GM21381 (cell line): ENCODE measurements around the gene FLT1.

ENCODE experiments used
- ATAC-seq: cut with Tn5 transposase; IDR thresholded peaks from one replicate; pipeline ENCODE4 v1.9.1; 2021; ENCODE audit warnings: mild to moderate bottlenecking, moderate library complexity; ENCODE audit not compliant: unreplicated experiment

Gene FLT1

GRCh38 chr13:28432816-28433560 is 61.9 kb downstream of the FLT1 start:
- no peak for ATAC-seq

- ATAC-seq: peak; percentile 89
Observed at GRCh38 chr13:28429685-28430290, 65.1 kb downstream of the FLT1 start.

GRCh38 chr13:28429096-28429495 is 65.8 kb downstream of the FLT1 start:
- no peak for ATAC-seq

DNA sequence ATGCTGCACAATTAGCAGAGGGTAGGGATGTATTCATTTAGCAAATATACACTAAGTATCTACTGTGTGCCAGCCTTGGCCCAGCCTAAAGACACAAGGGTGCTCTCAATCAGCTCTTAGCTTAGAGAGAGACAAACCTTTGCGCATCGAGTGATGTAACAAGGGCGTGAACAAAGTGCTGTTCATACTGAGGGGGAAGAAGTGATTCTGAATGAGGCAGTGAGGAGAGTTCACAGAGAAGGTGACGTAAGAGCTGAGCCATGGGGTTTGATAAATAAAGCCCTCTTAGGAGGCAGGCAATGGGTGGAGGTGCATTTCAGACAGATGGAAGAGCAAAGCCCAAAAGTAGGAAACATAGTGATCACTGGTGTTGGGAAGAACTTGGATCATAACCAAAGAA is 68.5 kb downstream of the FLT1 start:
- ATAC-seq: no peak

- ATAC-seq: no peak
Observed at GRCh38 chr13:28425793-28426192, 69.1 kb downstream of the FLT1 start.

DNA sequence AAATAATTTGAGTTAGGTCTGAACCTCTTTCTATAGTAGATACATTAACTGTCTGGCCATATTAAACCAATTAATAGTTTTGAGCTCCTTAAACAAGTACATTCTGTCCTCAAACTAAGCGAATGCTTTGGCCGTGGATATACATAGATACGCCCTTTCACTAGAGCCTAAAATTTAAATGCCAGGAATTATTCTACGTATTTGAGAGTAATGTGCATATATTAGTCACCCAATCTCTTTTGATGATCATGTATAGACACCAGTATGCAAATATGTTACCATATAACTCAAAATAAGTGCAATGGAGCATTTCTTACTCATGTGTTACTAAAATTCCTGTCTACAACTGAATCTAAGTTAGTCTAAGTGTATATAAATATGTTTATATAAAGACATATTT is 70.4 kb downstream of the FLT1 start:
- no peak for ATAC-seq

GRCh38 chr13:28423010-28423409 is 71.9 kb downstream of the FLT1 start:
- peak; percentile 80 for ATAC-seq

- no peak for ATAC-seq
Observed at GRCh38 chr13:28421676-28422410, 73.1 kb downstream of the FLT1 start.

DNA sequence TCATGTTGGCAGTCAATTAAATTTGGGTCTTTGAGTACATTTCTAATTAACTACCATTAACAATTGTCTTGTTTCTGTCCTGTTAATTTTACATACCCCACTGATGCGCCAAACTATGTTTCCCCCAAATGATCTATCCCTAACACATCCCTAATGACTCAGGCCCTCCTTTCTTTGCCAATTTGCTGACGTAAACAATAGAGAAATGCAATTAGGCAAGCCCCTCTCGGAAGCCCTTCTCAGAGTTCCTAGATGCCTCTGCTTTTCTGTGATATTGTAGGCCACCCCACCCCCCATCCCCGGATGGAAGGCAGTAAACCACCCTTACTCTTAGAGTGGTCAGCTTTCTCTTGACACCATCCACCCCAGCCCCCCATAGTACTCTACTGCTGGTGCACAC is 74.2 kb downstream of the FLT1 start:
- ATAC-seq: no peak

GRCh38 chr13:28415994-28416421 is 78.9 kb downstream of the FLT1 start:
- ATAC-seq: no peak

DNA sequence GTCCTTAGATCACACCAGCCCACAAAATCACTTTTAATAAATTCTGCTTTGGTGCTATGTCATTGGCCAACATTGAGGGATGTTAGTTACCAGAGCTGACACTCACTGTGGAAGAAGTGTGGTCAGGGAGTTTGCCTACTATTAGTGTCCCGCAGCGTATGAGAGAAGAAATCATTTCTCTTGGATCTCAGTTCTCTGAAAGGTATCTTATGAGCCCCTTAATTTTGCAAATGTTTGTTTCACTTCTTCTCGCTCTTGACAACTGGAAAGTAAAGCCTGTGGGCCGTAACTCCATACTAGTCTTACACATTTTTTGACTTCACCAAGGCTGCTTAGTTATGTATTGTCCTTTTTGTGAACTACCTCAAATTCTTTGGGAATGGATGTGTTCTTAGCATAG is 80.9 kb downstream of the FLT1 start:
- ATAC-seq: no peak

GRCh38 chr13:28412981-28413380 is 81.9 kb downstream of the FLT1 start:
- no peak for ATAC-seq

DNA sequence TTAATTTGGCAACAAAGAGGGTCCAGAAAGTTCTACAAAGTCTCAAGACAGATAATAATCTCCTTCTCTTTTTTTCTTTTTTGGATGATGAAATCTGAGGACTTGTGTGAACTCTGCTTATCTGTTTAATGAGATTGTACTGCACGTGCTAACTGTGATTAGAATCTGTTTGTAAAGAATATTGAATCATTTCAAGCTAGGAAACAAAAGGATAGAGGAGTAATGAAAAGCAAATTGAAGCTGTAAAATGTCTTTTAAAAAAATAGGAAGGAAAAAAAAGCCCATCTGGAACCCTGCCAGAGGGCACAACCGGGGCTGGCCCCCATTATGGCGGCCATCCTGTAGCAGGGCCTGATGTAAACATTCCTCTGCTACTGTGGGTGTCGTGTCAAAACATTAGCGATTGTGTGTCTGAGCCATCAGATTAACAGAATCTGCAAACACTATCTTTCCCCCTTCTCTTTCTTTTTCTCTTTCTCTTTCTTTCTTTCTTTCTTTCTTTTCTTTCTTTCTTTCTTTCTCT is 83.0 kb downstream of the FLT1 start:
- no peak for ATAC-seq

DNA sequence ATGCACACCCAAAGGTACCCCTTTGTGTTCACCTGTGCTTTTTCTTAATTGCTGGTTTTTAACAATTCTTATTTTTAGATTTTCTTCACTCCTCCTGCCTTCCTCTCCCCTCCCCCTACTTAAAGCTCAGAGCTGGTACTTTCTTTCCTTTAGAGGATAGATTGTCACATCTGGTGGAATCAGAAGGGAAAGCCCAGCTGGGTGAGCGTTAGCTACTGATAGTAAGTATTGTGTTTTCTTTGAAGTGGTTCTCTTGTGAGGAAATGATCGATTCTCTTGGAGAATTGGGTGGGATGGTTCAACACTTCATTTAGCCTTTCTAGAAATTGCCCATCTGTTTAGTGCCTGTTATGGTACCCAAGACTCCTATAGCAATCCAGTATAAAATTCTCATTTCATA is 84.8 kb downstream of the FLT1 start:
- ATAC-seq: no peak

- ATAC-seq: no peak
Observed at GRCh38 chr13:28409648-28410047, 85.3 kb downstream of the FLT1 start.

DNA sequence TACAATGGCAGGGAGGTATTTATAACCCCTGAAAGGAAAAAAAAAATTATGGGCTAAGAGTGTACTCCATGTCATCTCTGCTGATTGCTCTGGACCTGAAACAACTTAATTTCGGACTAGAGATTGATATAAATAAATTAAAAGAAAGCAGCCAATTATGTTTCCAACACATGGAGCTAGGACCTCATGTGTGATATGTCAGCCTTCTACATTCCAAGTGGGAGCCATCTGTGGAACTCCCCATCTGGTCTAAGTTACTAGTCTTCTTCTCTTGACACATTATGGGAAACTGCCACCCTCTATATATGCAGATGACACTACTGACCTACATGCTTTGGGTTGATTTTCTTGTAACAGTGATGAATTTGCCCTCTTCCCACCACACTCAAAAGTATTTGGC is 86.1 kb downstream of the FLT1 start:
- ATAC-seq: no peak

- ATAC-seq: no peak
Observed at GRCh38 chr13:28408235-28408848, 86.6 kb downstream of the FLT1 start.

- ATAC-seq: no peak
Observed at GRCh38 chr13:28406733-28407266, 88.1 kb downstream of the FLT1 start.

DNA sequence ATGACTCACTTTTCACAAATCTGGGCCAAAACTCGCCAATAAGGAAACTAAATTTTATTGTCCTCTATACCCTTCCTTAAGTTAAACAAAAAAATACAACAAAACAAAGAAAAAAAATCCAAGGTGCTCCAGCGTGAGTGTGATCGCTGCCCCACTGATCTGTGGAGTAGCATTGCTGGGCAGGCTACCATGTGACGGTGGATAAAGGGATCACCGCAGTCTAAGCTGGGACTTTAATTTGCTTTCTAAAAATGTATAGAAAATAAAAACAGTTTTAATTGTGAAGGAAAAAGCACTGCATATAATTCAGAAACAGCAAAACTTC is 92.9 kb downstream of the FLT1 start:
- no peak for ATAC-seq

GRCh38 chr13:28401303-28402056 is 93.4 kb downstream of the FLT1 start:
- peak; percentile 64 for ATAC-seq

- ATAC-seq: no peak
Observed at GRCh38 chr13:28396053-28396452, 98.9 kb downstream of the FLT1 start.
